ENCODE results near the gene EFCAB6. TPM values are rescaled to one million over a fixed set of nuclear protein-coding genes. Genes with fewer than 3 reads are reported as not detected.

EFCAB6 gene
- total and polyA plus RNA-seq, 4 donors: 1.7 to 15.4 (median 7.6) TPM

DNA sequence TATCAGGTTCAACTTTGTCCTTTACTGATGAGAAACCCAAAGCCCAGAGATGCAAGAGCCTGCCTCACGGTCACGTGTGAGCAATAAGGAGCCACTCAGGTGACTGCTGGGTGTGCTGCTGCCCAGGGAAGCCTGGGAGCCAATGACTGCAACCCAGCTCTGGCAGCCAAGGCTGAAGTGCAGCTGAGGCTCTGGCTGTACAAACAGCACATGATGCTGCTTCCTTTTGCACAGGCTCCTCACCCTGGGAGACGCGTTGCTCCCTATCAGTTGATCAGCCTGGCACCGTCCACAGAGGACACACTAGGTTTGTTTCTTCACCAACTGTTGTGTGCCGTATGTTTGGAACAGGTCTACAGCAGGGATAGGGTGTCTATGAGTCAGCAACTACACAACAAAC, 168.7 kb downstream of the EFCAB6 start:
- no peak overlapping the region for H3K4me3 ChIP-seq
- H3K27ac ChIP-seq (ENCODE audit: low read depth in 1 of 2, low read length in 1 of 2): no peak overlapping the region
- no peak overlapping the region for H3K9ac ChIP-seq (ENCODE audit: insufficient read depth in 1 of 2, low read length in 2 of 2)
- 69 to 72% methylated on average over 6 of the region's 6 CpGs for WGBS, 2 donors
- TF ChIP-seq, protein P1, sequence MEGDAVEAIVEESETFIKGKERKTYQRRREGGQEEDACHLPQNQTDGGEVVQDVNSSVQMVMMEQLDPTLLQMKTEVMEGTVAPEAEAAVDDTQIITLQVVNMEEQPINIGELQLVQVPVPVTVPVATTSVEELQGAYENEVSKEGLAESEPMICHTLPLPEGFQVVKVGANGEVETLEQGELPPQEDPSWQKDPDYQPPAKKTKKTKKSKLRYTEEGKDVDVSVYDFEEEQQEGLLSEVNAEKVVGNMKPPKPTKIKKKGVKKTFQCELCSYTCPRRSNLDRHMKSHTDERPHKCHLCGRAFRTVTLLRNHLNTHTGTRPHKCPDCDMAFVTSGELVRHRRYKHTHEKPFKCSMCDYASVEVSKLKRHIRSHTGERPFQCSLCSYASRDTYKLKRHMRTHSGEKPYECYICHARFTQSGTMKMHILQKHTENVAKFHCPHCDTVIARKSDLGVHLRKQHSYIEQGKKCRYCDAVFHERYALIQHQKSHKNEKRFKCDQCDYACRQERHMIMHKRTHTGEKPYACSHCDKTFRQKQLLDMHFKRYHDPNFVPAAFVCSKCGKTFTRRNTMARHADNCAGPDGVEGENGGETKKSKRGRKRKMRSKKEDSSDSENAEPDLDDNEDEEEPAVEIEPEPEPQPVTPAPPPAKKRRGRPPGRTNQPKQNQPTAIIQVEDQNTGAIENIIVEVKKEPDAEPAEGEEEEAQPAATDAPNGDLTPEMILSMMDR (IDR thresholded peaks at IDR 0.05; ENCODE audit: control extremely low read depth, extremely low read depth): no peak
- H3K4me1 ChIP-seq (ENCODE audit: control insufficient read depth in 5 of 5, insufficient read depth in 5 of 5, low read length in 5 of 5): no peaks in the 10 kb centered on the region
- ATAC-seq (ENCODE audit: insufficient read depth, low FRiP score) (no peak), DNase-seq (no peak)
- no peaks in the 10 kb centered on the region for H3K27me3 ChIP-seq (ENCODE audit: control insufficient read depth in 3 of 3, insufficient read depth in 3 of 3, low read length in 2 of 3)
- peaks cover 0 to 9% (median 1%) of the 10 kb centered on the region in 4 donors for H3K9me3 ChIP-seq (ENCODE audit: control insufficient read depth in 4 of 4, insufficient read depth in 3 of 4, low read length in 3 of 4)
- H3K36me3 ChIP-seq (ENCODE audit: control insufficient read depth in 4 of 4, insufficient read depth in 4 of 4, low read length in 4 of 4): no peaks in the 10 kb centered on the region

DNA sequence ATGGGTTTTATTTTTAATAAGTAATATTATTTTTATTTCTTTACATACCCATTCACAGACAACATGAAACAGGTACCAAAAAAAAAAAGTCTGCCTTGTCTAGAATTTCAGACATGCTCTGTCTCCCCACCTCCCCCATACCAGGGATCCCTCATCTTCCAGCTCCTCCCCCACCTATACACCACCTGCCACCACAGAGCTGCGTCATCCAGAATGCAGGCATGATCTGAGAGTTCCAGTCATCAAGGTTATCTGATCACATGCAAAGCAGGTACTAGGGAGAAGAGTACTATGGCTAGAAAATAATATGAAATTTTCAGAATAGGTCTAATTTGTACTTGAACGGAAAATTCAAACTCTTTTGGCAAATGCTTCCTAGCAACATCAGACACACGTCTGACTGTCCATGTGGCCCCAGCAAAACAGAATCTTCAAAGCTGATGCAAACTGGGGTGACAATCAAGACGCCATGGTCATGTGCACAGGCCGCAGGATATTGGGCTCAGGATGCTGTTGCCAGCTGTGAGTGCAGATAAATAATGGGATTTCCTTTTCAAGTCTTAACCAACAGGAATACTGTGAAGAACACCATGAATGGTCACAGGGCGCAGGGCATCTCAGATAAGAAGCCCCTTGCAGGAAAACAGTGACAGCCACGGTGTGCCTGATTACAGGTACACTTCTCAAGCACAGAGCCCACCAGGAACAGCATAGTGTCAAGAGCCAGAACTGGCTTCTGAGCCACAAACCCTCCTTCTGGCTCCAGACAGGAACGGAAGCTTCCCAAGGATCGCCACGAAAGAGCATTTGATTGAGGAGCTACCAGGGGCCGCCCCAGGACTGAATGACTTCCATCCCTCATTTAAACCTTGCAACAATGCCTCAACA, 169.5 kb downstream of the EFCAB6 start:
- H3K27ac ChIP-seq (ENCODE audit: low read depth in 1 of 2, low read length in 1 of 2): no peak overlapping the region
- H3K27me3 ChIP-seq (ENCODE audit: control insufficient read depth in 3 of 3, insufficient read depth in 3 of 3, low read length in 2 of 3): no peaks in the 10 kb centered on the region
- H3K4me1 ChIP-seq (ENCODE audit: control insufficient read depth in 5 of 5, insufficient read depth in 5 of 5, low read length in 5 of 5): no peaks in the 10 kb centered on the region
- H3K4me3 ChIP-seq: no peak overlapping the region
- 46 to 60% methylated on average over 11 of the region's 11 CpGs for WGBS, 2 donors
- TF ChIP-seq, protein P1 (IDR thresholded peaks at IDR 0.05; ENCODE audit: control extremely low read depth, extremely low read depth): no peak
- ATAC-seq (ENCODE audit: insufficient read depth, low FRiP score) (no peak), DNase-seq (no peak)
- H3K36me3 ChIP-seq (ENCODE audit: control insufficient read depth in 4 of 4, insufficient read depth in 4 of 4, low read length in 4 of 4): no peaks in the 10 kb centered on the region
- H3K9me3 ChIP-seq (ENCODE audit: control insufficient read depth in 4 of 4, insufficient read depth in 3 of 4, low read length in 3 of 4): peaks cover 0 to 9% (median 1%) of the 10 kb centered on the region in 4 donors
- H3K9ac ChIP-seq (ENCODE audit: insufficient read depth in 1 of 2, low read length in 2 of 2): no peak overlapping the region

DNA sequence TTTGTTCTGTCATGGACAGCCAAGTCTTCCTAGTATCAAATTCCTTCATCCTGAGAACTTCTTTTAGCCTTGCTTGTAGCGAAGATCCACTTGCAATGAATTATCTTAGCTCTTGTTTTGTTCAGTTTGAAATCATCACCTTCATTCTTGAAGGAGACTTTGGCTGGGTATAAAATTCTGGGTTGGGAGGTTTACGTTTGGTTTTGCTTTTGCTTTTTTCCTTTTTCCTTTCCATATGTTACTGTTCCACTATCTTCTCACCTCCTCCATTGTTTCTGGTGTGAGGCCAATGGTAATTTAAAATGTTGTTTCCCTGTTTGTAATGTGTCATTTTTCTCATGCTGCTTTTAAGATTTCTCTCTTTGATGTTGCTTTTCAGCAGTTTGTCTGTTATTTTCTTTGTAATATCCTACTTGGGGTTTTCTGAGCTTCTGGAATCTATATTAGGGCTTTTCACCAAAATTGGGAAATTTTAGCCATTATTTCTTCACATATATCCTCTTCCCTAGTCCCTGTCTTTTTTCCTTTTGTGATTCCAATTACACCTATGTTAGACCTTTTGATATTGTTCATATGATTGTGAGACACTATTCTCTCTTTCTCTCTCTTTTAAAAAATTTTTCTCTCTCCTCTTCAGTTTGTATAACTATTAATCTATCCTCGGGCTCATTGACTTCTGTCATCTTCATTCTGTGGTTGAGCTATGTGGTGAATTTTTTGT, 172.7 kb downstream of the EFCAB6 start:
- H3K36me3 ChIP-seq (ENCODE audit: control insufficient read depth in 4 of 4, insufficient read depth in 4 of 4, low read length in 4 of 4): no peaks in the 10 kb centered on the region
- no peak overlapping the region for H3K9ac ChIP-seq (ENCODE audit: insufficient read depth in 1 of 2, low read length in 2 of 2)
- no peaks in the 10 kb centered on the region for H3K27me3 ChIP-seq (ENCODE audit: control insufficient read depth in 3 of 3, insufficient read depth in 3 of 3, low read length in 2 of 3)
- ATAC-seq (ENCODE audit: insufficient read depth, low FRiP score): no peak
- no peaks in the 10 kb centered on the region for H3K4me1 ChIP-seq (ENCODE audit: control insufficient read depth in 5 of 5, insufficient read depth in 5 of 5, low read length in 5 of 5)
- DNase-seq: no peak
- TF ChIP-seq, protein P1 (IDR thresholded peaks at IDR 0.05; ENCODE audit: control extremely low read depth, extremely low read depth): no peak
- WGBS, 2 donors: 88 to 89% methylated on average over 3 of the region's 3 CpGs
- peaks cover 0 to 9% (median 1%) of the 10 kb centered on the region in 4 donors for H3K9me3 ChIP-seq (ENCODE audit: control insufficient read depth in 4 of 4, insufficient read depth in 3 of 4, low read length in 3 of 4)
- no peak overlapping the region for H3K4me3 ChIP-seq
- no peak overlapping the region for H3K27ac ChIP-seq (ENCODE audit: low read depth in 1 of 2, low read length in 1 of 2)
